SK-N-SH treated with all-trans-retinoic acid at 6 μM for 48 hours (cell line): Measurements from ENCODE around the gene ROPN1L.

Source experiments
- ARNTL ChIP-seq: fragments of 450-650 bp; formaldehyde crosslinking; IDR thresholded peaks from 2 replicates; pipeline ENCODE4 v1.5.0; 2020; ENCODE audit warnings: low read depth, mild to moderate bottlenecking, moderate library complexity, borderline replicate concordance
- CREB5 ChIP-seq: fragments of 250-450 bp; sonication (Bioruptor Pico); IDR thresholded peaks from 2 replicates; pipeline ENCODE4 v1.5.1; 2020; ENCODE audit warnings: low read depth, mild to moderate bottlenecking, moderate library complexity
- CSRNP3 ChIP-seq: fragments of 250-450 bp; sonication (Bioruptor Pico); IDR thresholded peaks from 2 replicates; pipeline ENCODE4 v1.5.1; 2021; ENCODE audit warnings: mild to moderate bottlenecking, moderate library complexity
- ESRRG ChIP-seq: fragments of 250-450 bp; sonication (Bioruptor Pico); IDR thresholded peaks from 2 replicates; pipeline ENCODE4 v1.6.1; 2021; ENCODE audit warnings: mild to moderate bottlenecking
- PATZ1 ChIP-seq: fragments of 250-450 bp; sonication (Bioruptor Pico); IDR thresholded peaks from 2 replicates; pipeline ENCODE4 v1.8.0; 2020; ENCODE audit warnings: mild to moderate bottlenecking, moderate library complexity, borderline replicate concordance
- RARB ChIP-seq: fragments of 250-450 bp; sonication (Bioruptor Pico); IDR thresholded peaks from 2 replicates; pipeline ENCODE4 v1.8.0; 2021; ENCODE audit warnings: mild to moderate bottlenecking, moderate library complexity
- ZFP3 ChIP-seq: fragments of 250-450 bp; sonication (Bioruptor Pico); IDR thresholded peaks from 2 replicates; pipeline ENCODE4 v1.5.0; 2020; ENCODE audit warnings: mild to moderate bottlenecking, moderate library complexity

- TF ChIP-seq CSRNP3 (no peak), RARB (CRISPR knock-in tag) (no peak), ARNTL (CRISPR knock-in tag) (no peak), ESRRG (CRISPR knock-in tag) (no peak), PATZ1 (CRISPR knock-in tag) (no peak), CREB5 (CRISPR knock-in tag) (no peak), ZFP3 (CRISPR knock-in tag) (no peak)
Measured at GRCh38 chr5:10423022-10423421, 18.7 kb upstream of the ROPN1L start.
